Activated CD8-positive, alpha-beta memory T cell treated with anti-CD3 and anti-CD28 coated beads, Interleukin-2, amount 50 U/mL, for 24 hours (primary cell): ENCODE results near the gene RAB1B.
"Not testable (repeated sequence)": the region's sequence is repeated elsewhere in the genome, so short reads cannot be mapped to it uniquely, and the experiment has no call there.

Experiments used
- DNase-seq: peaks from one replicate; pipeline ENCODE4 v3.0.0-alpha.2; 2020; ENCODE audit errors: extremely low read depth

Gene RAB1B

DNA sequence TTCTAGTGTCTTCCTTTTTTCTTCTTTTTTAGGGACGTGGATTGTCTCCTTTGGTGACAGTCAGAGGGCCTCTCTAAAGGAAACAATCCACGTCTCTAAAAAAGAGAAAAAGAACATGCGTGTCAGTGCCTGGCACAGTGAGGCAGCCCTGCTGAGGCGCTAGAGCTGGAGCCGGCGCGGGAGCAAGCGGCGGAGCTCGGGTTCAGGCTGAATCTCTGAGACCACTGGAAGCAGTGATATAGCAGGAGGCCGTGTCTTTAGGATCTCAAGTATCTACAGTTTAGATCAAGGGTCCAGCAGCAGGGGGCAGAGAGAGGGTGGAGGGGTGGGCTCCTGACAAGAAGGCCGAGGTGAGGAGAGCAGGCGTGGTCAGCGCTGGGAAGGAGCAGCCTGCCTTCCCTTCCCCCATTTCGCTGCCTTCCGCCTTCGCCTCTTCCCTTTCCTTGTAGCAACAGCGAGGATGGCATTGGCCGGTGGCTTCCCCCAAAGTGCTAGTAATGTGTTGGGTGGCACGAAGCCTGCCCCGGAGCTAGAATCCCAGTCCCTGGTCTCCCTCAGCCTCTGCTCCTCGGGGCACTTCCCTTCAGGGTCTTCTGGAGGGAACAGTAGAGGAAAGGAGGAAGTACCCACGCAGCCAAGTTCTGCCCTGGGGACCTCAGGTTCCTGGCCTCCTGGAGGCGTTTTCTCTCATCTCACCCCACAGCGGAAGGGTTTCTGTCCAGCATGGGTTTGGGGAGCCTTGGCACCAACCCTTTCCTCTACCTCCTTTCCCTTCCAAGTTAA, 28.2 kb upstream of the RAB1B start:
- DNase-seq = no peak

DNA sequence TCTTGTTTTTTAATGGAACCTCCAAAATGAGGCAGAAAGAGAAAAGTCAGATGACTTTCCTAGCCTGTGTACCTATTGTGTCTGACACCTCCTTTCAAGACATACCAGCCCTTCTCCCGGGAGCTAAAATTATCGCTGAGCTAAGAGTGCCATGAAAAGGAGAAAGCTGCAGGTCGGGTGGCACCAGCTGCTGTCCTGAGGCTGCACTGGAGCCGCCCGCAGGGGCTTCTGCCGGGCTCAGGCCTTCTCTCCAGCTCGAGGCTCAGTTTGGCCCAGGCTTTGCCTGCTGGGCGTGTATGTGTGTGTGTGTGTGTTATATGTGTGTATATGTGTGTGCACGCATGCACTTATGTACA, 27.7 kb upstream of the RAB1B start:
- no peak for DNase-seq

- DNase-seq = no peak
These were observed 26.2 kb upstream of the RAB1B start for GRCh38 chr11:66242095-66242765.

DNA sequence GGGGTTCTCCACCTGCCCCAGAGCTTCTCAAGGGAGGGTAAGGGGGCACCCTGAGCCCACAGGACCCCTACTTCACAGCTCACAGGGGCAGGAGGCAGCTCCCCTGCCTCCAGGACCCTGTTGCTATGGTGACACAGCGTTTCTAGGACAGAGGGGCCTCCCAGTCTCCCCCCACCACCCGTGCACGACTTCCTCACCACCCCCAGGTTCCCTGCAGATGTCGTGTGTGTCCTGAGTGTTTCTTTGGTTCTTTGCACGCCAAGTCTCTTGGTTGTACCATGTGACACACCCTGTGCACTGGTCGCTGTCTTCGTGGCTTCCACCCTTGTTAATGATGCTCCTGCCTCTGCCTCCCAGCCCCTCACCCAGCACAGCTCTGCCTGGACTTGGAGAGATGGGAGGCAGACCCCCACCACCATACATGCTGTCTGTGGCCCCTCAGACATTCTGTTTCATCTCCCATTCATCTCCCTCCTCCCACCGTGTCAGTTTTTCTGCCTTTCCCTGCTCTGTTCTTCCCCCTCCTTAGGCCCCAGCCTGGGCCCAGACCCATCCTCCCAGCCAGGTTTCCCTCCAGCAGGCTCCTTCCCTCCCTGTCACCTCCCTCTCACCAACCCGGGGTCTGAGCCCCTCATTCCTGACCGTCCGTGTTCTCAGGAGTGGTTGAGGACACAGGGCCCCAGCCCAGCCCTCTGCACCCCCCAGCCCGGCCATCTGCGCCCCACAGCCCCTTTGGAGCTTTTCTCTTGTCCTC, 24.5 kb upstream of the RAB1B start:
- DNase-seq = no peak

DNA sequence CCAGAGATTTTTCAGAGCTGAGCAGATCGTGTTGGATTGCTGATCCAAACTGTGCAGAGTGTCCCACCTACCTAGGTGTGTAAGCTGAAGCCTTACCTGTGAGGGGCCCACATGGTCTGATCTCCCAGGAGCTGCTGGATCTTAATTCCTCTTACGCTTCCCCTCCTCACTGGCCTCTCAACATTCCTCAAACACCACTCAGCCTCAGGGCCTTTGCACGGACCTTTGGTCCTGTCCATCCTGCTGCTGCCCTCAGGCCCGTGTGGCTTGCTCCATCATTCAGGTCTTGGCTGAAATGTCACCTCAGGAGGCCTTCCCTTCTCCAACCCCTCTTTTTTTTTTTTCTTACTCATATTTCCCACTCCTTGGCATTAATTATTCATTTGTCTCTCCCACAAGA, 21.1 kb upstream of the RAB1B start:
- no peak for DNase-seq

DNA sequence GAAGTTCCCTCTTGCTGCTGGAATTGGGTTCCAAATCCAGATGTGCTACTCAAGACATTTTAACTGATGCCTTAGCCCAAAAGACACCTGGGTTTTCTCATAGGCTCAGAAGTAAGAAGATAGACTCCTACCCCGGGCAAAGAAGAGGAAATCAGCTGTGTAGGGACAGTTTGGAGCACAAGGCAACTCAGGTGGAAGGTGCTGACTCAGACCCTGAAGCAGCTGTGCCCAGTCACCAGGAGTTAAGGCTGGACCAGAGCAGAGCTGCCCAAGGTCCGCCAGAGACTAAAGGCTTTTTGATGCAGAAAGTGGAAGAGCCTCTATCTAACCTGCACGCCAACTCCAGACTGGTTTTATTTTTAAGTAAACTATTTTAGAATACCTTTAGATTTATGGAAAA, 20.6 kb upstream of the RAB1B start:
- DNase-seq = no peak

DNA sequence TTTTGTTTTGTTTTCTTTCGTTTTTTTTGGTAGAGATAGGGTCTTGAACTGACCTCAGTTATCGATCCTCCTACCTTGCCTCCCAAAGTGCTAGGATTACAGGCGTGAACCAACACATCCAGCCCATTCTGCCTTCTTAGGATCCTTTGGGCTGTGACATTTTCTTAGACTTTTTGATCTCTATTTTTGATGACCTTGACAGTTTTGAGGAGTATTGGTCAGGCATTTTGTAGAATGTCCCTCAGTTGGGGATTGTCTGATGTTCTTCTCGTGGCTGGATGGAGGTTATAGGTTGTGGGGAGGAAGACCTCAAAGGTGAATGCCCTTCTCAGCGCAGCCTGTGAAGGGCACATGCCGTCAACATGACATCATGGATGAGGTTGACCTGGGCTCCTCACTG, 19.5 kb upstream of the RAB1B start:
- DNase-seq = no peak

- no peak for DNase-seq
These were observed 16.6 kb upstream of the RAB1B start for GRCh38 chr11:66251809-66252208.

- not testable (repeated sequence) for DNase-seq
These were observed 15.4 kb upstream of the RAB1B start for GRCh38 chr11:66253081-66253480.

DNA sequence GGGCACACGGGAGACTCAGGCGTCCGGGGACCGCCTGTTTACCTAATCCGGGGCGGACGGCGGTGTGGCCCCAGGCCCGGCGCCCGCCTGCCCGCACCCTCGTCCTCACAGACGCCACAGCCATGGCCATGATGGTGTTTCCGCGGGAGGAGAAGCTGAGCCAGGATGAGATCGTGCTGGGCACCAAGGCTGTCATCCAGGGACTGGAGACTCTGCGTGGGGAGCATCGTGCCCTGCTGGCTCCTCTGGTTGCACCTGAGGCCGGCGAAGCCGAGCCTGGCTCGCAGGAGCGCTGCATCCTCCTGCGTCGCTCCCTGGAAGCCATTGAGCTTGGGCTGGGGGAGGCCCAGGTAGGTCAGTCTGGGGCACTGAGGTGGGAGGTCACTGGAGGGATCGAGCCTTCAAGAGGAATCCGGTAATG, 10.0 kb upstream of the RAB1B start:
- DNase-seq = no peak

GRCh38 chr11:66259225-66259624, 9.2 kb upstream of the RAB1B start:
- no peak for DNase-seq

DNA sequence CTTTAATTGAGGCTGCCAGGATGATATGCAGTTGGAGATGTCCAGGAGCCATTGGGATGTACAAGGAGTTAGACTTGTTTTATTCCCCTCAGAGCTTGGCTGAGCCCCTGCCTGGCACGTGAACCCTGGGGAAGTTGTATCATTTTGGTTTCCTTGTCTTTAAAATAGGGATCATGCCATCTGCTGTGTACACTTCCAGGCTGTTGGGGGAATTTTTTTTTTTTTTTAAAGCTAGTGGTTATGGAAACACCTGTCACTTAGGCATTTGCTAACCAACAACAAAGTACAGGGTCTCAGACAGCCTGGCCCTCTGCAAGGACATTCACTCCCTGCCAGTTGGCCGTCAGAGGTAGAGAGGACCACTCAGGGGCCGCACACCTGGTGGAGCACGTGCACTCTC, 8.5 kb upstream of the RAB1B start:
- DNase-seq = no peak

GRCh38 chr11:66261578-66261977, 6.9 kb upstream of the RAB1B start:
- DNase-seq = no peak

DNA sequence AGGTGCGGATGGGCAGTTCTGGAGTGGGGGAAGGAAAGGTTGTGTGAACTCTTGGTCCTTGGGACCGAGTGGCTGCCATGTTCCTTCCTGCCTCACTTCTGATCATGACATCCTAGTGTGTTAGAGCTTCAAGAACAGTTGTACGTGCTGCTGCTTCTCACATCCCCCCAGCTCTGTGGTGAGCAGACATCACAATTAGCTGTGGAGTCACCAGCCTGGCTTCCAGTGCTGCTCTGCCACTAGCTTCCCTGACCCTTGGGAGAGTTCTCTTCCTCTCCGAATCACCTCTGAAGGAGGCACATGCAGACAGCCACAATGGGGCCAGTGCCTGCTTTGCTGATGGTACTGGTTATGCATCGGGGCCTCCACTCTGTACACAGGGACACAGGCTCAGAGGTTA, 6.2 kb upstream of the RAB1B start:
- DNase-seq = no peak

DNA sequence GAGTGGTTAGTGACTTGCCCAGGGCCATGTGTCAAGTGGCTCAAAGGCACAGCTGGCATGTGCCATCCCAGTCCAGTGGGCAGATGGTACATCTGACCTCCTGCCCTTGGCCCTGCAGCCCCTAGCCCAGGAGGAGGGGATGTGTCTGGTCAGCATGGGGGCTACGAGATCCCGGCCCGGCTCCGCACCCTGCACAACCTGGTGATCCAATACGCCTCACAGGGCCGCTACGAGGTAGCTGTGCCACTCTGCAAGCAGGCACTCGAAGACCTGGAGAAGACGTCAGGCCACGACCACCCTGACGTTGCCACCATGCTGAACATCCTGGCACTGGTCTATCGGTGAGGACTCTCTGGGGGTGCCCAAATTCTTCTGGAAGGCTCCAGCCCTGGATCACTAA, 5.7 kb upstream of the RAB1B start:
- DNase-seq = no peak

GRCh38 chr11:66263231-66263630, 5.2 kb upstream of the RAB1B start:
- no peak for DNase-seq

GRCh38 chr11:66263785-66264184, 4.7 kb upstream of the RAB1B start:
- no peak for DNase-seq

DNA sequence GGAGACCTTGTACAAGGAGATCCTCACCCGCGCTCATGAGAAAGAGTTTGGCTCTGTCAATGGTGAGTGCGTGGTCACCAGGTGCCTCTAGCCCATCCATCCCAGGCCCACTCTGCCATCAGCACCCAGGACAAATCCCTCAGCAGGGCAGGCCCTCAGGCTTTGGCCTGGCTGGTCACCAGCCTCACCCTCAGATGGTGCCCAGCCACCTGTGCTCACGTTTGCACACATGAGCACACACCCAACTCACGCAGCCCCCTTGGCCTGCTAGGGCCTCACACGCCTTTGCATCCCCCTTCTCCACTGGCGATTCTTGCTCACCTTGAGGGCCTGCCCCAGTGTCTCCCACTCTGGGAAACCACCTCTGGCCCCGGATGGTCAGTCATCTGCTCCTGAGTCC, 4.1 kb upstream of the RAB1B start:
- DNase-seq = no peak

GRCh38 chr11:66264914-66265313, 3.5 kb upstream of the RAB1B start:
- no peak for DNase-seq

GRCh38 chr11:66265531-66266377, 2.7 kb upstream of the RAB1B start:
- no peak for DNase-seq

DNA sequence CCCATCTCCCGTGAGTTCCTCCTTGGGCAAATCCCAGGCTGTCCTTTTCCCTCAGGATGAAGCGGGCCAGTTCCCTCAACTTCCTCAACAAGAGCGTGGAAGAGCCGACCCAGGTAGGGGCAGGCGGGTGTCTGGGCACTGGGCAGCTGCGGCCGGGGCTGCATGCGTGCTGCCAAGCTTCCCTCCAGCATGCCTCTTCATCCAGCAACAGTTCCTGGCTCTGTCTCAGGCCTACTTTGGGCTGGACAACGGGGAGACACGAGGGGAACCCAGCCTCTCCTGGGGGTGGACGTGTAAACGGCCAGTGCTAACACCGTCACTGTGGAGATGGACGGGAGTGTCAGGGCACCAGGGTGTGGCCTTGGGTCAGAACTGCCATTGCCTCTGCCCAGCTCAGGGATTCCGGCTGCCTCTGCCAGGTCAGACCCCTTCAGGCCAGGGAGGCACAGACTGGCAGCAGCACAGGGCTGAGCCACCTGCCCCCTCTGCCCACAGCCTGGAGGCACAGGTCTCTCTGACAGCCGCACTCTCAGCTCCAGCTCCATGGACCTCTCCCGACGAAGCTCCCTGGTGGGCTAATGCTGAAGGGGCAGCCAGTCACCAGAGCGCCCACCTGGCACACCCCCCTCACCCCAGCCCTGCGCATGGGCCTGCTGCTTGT, 1.9 kb upstream of the RAB1B start:
- no peak for DNase-seq

DNA sequence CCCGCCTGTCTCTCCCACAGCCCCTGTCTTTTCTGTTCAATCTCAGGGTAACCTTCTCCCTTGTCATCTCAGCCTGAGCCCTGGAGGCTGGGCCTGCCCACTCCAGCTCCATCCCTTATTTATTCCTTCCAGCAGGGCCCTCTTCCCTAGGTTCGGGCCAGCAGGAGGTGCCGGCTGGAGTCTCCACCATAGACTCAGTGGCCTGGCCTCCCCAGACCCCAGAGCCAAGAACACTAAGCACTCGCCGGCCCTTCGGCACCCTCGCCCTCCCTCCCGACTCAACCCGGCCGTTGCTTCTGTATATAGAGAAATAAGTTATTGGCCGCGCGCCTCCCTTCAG, 1.4 kb upstream of the RAB1B start:
- DNase-seq = no peak
